MM.1S (cell line): ENCODE results near the gene ZC2HC1C.

ENCODE experiments used
- DNase-seq: peaks from one replicate; pipeline ENCODE4 v3.0.0-alpha.2; 2015
- H2AFZ ChIP-seq: fragments of 300-600 bp; sonication (generic); 2 replicates; pipeline ENCODE4 v1.6.0; 2016; ENCODE audit warnings: antibody characterized with exemption, low read length
- H3F3A ChIP-seq: fragments of 300-600 bp; sonication (generic); 2 replicates; pipeline ENCODE4 v1.6.1; 2016; ENCODE audit warnings: mild to moderate bottlenecking, antibody characterized with exemption, low read length, moderate library complexity, mixed read lengths; ENCODE audit not compliant: insufficient read depth
- H3K27ac ChIP-seq: fragments of 300-600 bp; sonication (generic); 2 replicates; pipeline ENCODE4 v1.5.1; 2016; ENCODE audit warnings: mild to moderate bottlenecking, low read length
- H3K27me3 ChIP-seq: fragments of 300-600 bp; sonication (generic); replicated peaks from 2 replicates; pipeline ENCODE4 v1.6.0; 2016; ENCODE audit warnings: low read length; ENCODE audit not compliant: insufficient read depth
- H3K36me3 ChIP-seq: fragments of 300-600 bp; sonication (generic); replicated peaks from 2 replicates; pipeline ENCODE4 v1.6.1; 2016; ENCODE audit warnings: mild to moderate bottlenecking, low read length, mixed read lengths; ENCODE audit not compliant: insufficient read depth
- H3K4me1 ChIP-seq: fragments of 300-600 bp; sonication (generic); 2 replicates; pipeline ENCODE4 v1.6.1; 2016; ENCODE audit warnings: low read length, mixed read lengths
- H3K4me2 ChIP-seq: fragments of 300-600 bp; sonication (generic); 2 replicates; pipeline ENCODE4 v1.6.0; 2016; ENCODE audit warnings: low read depth, low read length
- H3K4me3 ChIP-seq: fragments of 300-600 bp; sonication (generic); 2 replicates; pipeline ENCODE4 v1.5.1; 2016; ENCODE audit warnings: low read length, mixed read lengths
- H3K79me2 ChIP-seq: fragments of 300-600 bp; sonication (generic); 2 replicates; pipeline ENCODE4 v1.6.1; 2016; ENCODE audit warnings: mixed run types, low read length, mixed read lengths
- H3K9ac ChIP-seq: fragments of 300-600 bp; sonication (generic); 2 replicates; pipeline ENCODE4 v1.6.1; 2016; ENCODE audit warnings: low read length, mixed read lengths
- H3K9me2 ChIP-seq: fragments of 300-600 bp; sonication (generic); replicated peaks from 2 replicates; pipeline ENCODE4 v1.6.1; 2016; ENCODE audit warnings: mild to moderate bottlenecking, low read length, mixed read lengths; ENCODE audit not compliant: insufficient read depth
- H3K9me3 ChIP-seq: fragments of 300-600 bp; sonication (generic); replicated peaks from 2 replicates; pipeline ENCODE4 v1.6.1; 2016; ENCODE audit warnings: mild to moderate bottlenecking, low read length, mixed read lengths; ENCODE audit not compliant: insufficient read depth
- H4K20me1 ChIP-seq: fragments of 300-600 bp; sonication (generic); 2 replicates; pipeline ENCODE4 v1.6.1; 2016; ENCODE audit warnings: mild to moderate bottlenecking, low read length, moderate library complexity, mixed read lengths; ENCODE audit not compliant: insufficient read depth
- EZH2 ChIP-seq: fragments of 300-600 bp; sonication (generic); optimal IDR thresholded peaks from 2 replicates; pipeline ENCODE3; 2017; ENCODE audit warnings: low read depth, mild to moderate bottlenecking, antibody characterized with exemption, low read length, mixed read lengths
- EZH2phosphoT487 ChIP-seq: fragments of 300-600 bp; sonication (generic); IDR thresholded peaks from 2 replicates; pipeline ENCODE4 v1.6.1; 2018; ENCODE audit warnings: antibody characterized with exemption, low read length
- TF ChIP-seq, protein P1 (sequence below): fragments of 300-600 bp; sonication (generic); IDR thresholded peaks from 2 replicates; pipeline ENCODE4 v1.5.1; 2016; ENCODE audit warnings: antibody characterized with exemption, low read length, mixed read lengths

The ZC2HC1C gene

DNA sequence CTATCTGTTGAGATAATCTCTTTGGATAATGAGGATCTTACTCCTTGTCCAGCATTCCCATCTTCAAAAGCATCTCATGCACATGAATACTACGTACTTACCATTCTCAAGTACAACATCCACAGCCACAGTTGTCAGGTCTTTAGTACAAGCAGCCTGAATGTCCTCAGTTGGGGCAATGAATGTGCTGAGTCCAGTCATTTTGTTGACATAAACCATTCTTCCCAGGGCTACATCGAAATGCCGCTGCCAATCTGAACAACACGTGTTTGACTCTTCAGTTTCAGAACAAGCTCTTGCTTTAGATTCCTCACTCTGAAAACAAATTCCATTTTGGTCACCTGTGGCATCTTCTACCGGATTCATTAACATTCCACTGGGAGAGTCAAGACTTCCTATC, 23.2 kb upstream of the ZC2HC1C start:
- no peak overlapping the region for H3K4me2 ChIP-seq

DNA sequence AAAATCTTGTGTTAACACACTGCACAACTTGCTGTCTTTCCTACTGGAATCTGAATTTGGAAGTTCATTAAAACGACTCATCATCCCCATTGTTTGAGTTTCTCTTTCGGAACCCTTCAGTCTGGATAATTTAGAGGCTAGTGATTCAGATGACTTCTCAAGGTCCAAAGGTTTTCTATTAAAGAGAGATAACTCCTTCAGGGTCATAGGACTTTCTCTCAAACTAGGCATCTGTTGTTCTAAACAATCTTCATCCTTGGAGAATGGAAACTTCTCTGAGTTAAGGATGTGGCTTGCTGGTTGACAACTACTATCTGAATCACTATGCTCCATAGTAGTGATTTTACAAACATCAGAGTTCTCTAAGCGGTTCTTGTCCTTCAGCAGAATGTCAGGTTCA, 22.5 kb upstream of the ZC2HC1C start:
- Histone ChIP-seq H2AFZ (no peak overlapping the region), H3K9ac (no peak overlapping the region), H3F3A (no peaks in the 10 kb centered on the region), H3K27ac (no peak overlapping the region), H3K9me3 (no peaks in the 10 kb centered on the region), H3K27me3 (no peaks in the 10 kb centered on the region), H3K4me2 (no peak overlapping the region), H3K36me3 (no peaks in the 10 kb centered on the region), H3K4me1 (no peaks in the 10 kb centered on the region), H3K4me3 (no peak overlapping the region), H3K79me2 (no peaks in the 10 kb centered on the region), H4K20me1 (no peaks in the 10 kb centered on the region), H3K9me2 (no peaks in the 10 kb centered on the region)
- TF ChIP-seq, protein P1, sequence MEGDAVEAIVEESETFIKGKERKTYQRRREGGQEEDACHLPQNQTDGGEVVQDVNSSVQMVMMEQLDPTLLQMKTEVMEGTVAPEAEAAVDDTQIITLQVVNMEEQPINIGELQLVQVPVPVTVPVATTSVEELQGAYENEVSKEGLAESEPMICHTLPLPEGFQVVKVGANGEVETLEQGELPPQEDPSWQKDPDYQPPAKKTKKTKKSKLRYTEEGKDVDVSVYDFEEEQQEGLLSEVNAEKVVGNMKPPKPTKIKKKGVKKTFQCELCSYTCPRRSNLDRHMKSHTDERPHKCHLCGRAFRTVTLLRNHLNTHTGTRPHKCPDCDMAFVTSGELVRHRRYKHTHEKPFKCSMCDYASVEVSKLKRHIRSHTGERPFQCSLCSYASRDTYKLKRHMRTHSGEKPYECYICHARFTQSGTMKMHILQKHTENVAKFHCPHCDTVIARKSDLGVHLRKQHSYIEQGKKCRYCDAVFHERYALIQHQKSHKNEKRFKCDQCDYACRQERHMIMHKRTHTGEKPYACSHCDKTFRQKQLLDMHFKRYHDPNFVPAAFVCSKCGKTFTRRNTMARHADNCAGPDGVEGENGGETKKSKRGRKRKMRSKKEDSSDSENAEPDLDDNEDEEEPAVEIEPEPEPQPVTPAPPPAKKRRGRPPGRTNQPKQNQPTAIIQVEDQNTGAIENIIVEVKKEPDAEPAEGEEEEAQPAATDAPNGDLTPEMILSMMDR: no peak
- DNase-seq: no peak

More for the DNA sequence above, 23.2 kb upstream of the ZC2HC1C start:
- TF ChIP-seq EZH2phosphoT487 (no peak), EZH2 (no peak)
- TF ChIP-seq, protein P1: no peak
- H4K20me1 ChIP-seq: no peaks in the 10 kb centered on the region
- no peaks in the 10 kb centered on the region for H3F3A ChIP-seq
- H3K27me3 ChIP-seq: no peaks in the 10 kb centered on the region
- H3K9me2 ChIP-seq: no peaks in the 10 kb centered on the region
- no peak for DNase-seq
- H3K9ac ChIP-seq: no peak overlapping the region
- H3K79me2 ChIP-seq: no peaks in the 10 kb centered on the region
- H3K36me3 ChIP-seq: no peaks in the 10 kb centered on the region
- H3K4me1 ChIP-seq: no peaks in the 10 kb centered on the region
- H3K4me3 ChIP-seq: no peak overlapping the region
- H2AFZ ChIP-seq: no peak overlapping the region
- H3K9me3 ChIP-seq: no peaks in the 10 kb centered on the region
- H3K27ac ChIP-seq: no peak overlapping the region

DNA sequence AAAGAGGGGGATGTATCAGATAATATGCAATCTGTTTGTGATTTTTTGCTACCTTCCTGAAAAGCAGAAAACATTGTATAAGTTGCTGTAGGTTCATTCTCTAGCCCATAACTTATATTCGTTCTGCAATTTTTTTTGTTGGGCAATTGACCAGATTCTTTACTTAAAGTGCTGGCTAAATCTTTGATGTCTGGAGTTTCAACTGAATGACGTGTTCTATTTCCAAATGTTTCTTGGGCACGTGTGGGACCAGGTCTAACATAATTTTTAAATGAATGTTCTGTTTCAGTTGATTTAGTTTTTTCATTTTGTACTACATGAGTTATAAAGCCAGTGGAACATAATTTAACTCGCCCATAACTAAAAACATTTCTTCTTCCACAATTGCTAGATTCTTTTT, 21.9 kb upstream of the ZC2HC1C start:
- no peak overlapping the region for H3K4me2 ChIP-seq
- H2AFZ ChIP-seq: no peak overlapping the region
- H3F3A ChIP-seq: 0 out of 2 replicates have a peak, but pooled peaks cover under 1% of the 10 kb centered on the region
- no peak for TF ChIP-seq EZH2phosphoT487
- TF ChIP-seq EZH2: no peak
- TF ChIP-seq, protein P1: no peak
- no peaks in the 10 kb centered on the region for H3K27me3 ChIP-seq
- no peaks in the 10 kb centered on the region for H3K4me1 ChIP-seq
- no peak for DNase-seq
- H4K20me1 ChIP-seq: no peaks in the 10 kb centered on the region
- no peak overlapping the region for H3K27ac ChIP-seq
- H3K36me3 ChIP-seq: no peaks in the 10 kb centered on the region
- no peaks in the 10 kb centered on the region for H3K79me2 ChIP-seq
- H3K9ac ChIP-seq: no peak overlapping the region
- no peak overlapping the region for H3K4me3 ChIP-seq
- H3K9me2 ChIP-seq: no peaks in the 10 kb centered on the region
- H3K9me3 ChIP-seq: no peaks in the 10 kb centered on the region
